GM19025 (cell line): ENCODE data around the gene LYPD8.

ENCODE experiments used
- ATAC-seq: cut with Tn5 transposase; IDR thresholded peaks from one replicate; pipeline ENCODE4 v1.9.1; 2021; ENCODE audit warnings: mild to moderate bottlenecking, low read depth, moderate library complexity; ENCODE audit not compliant: unreplicated experiment

The LYPD8 gene

DNA sequence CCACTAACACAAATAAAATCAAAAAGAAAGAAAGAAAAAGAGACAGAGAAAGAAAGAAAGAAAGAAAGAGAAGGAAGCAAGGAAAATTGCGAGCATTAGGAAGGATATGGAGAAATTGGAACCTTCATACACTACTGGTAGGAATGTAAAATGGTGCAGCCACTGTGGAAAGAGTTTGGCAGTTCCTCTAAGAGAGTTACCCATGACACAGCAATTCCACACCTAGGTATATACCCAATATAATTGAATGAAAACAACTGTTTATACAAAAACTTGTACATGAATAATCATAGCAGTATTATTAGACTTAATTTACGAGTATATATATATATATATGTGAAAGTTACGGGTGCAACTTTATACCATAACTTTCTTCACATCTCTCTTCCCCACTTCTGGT lies 4.1 kb upstream of the LYPD8 start:
- ATAC-seq, result no peak

DNA sequence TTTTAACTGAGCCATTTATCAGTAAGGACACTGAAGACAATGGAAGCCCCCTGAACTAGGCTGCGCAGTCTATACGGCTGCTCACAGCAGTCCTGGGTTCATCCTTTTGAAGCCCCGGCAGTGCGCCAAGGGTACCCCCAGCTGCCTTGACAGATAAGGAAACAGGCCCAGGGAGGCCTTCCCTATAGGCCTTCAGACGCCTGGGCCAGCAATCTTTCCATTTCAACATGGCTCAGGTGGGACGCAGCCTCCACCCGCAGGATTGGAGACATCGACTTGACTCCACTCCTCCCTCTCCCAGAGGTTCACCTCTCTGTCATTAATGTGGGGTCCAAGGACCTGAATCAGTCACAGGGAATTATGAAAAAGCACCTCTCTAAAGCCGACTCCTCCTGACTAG lies 2.8 kb upstream of the LYPD8 start:
- no peak for ATAC-seq

DNA sequence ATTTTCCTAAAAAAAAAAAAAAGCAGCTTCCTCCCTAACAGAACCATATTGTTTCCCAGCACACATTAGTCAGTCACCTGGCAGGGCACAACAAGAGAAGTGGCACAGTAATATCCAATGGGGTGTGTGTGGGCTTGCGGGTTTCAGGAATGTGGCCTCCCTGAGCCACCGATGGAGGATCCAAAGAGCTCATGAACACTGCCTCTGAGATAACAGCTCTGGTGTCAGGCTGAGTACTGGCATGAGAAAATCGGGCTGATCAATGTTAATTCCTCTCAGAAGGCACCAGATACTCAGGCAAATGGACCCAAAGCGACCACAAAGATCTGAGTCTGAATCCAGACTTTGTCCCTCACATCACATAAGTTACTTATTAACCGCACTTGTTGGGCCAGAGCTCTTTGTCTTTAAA lies 2.2 kb upstream of the LYPD8 start:
- ATAC-seq, result no peak

DNA sequence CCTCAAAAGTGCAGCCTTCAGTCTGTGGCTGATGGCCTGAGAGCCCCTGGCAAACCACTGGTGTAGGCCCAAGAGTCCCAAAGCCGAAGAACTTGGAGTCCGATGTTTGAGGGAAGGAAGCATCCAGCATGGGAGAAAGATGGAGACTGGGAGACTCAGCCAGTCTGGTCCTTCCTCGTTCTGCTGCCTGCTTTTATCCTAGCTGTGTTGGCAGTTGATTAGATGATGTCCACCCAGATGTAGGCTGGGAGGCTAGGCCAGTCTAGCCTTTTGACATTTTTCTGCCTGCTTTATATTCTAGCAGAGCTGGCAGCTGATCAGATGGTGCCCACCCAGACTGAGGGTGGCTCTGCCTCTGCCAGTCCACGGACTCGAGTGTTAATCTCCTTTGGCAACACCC lies 1.1 kb upstream of the LYPD8 start:
- no peak for ATAC-seq

DNA sequence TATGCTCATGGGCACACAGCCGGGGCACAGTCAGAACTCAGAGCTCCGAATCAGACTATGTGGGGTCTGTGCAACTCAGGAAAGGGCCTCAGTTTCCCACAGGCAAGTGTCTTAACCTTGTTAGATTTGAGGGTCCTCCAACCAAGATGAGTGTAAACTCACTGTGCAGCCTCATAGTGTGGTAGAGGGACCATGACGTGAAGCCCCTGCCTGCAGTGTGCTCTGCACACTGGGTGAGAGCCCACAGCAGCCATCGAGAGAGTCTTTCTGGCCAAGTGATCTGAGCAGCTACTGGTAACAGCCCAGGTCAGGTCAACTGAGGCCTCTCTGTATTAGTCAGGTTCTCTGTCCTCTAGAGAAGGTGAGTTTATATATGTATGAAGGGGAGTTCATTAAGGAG lies 592 bp upstream of the LYPD8 start:
- ATAC-seq, result no peak

DNA sequence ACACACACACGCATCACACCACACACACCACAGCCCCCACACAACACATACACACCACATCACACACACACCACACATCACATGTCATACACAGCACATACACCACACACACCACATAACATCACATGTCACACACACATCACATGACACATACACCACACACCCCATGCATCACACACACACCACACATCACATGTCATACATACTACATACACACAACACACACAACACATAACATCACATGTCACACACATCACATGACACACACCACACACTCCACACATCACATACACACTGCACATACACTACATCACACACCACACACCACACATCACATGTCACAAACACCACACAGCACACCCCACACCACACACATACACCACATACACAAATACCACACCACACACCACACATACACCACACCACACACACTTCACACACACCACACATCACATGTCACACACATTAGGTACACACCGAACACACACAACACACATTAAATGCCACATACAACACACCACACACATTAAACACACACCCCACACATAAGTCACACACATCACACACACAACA lies 1.8 kb downstream of the LYPD8 start:
- ATAC-seq, result no peak

DNA sequence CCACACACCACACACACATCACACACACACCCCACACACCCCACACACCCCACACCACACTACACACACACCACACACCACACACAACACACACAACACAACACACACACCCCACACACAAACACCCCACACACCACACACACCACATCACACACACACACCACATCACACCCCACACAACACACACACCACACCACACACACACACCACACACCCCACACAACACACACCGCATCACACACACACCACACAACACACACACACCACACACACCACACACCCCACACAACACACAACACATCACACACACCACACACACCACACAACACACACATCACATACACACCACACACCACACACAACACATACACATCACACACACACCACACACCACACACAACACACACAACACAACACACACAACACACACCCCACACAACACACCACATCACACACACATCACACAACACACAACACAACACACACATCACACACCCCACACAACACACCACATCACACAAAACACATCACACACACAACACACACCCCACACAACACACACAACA lies 2.4 kb downstream of the LYPD8 start:
- no peak for ATAC-seq

DNA sequence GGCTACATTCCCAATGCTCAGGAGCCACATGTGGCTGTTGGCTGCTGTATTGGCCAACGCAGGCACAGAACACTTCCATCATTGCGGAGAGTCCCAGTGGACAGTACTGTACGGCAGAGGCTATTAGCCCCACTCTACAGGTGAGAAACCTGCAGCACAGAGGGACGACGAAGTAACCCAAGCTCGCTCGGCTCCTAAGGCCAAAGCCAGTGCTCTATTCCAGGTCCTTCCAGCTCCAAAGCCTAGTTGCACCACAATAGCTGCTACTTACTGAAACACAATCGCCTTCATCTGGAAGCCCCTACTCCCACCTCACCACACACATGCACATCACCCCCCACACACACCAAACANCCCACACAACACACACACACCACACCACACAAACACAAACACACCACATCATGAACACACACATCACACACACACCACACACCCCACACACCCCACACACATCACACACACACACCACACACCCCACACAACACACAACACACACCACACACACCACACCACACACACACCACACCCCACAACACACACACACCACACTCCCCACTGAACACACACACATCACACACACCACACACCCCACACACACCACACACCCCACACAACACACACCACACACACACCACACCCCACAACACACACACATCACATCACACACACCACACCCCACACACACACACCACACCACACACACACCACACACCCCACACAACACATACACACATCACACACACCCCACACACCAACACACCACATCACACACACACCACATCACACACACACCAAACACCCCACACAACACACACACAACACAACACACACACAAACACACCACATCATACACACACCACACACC lies 3.2 kb downstream of the LYPD8 start:
- no peak for ATAC-seq

DNA sequence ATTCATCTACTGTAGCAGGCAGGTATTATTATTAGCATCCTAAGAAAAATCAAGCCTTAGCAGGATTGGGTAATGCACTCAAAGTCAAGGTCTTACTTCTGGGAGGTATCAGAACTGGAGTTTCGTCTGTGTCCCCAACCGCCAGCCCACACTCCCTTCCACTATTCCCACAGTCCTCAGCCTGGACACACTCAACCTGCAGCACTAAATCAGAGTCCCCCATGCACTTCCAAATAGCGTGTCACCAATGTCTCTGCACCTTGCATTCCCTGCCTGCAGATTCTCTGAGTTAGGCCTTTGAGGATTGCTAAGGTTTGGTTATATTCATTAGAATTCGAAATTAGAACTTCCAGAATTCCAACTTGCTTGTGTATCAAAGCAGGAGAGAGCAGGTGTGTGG lies 3.9 kb downstream of the LYPD8 start:
- no peak for ATAC-seq

DNA sequence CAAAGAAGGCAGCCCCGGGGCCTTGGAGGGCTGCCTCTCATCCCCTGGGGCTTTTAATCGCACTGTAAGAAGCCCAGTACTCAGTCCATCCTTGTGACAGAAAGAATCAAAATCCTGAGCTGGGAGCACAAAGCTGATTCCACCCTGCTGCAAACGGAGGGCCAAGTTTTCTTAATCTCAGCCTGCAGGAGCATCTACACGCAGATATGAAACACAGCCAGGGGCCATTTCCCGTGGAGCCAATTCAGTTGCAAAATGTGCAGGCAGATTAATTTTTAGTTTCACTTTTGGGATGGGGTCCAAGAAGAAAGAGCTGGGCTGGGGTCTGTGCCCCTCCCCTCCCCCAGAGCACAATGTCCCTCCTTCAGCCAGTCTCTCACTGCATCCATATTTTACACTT lies 4.4 kb downstream of the LYPD8 start:
- no peak for ATAC-seq

DNA sequence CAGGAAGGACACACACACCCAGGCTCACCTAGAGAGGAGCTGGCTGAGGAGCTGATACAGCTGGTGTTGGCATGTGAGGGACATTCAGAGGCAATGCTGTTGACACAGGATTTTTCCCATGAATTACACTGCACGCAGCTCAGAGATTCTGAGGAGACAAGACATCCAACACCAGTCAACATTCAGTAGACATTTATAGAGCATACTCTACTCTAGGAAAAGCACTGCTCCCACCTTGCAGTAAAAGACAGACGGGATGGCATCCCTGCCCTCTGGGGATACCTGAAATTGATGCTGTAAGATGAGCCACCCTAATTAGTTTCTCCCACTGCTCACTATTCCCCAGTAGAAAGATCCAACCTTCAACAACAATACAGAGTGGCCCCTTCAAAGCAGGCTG lies 5.1 kb downstream of the LYPD8 start:
- no peak for ATAC-seq

DNA sequence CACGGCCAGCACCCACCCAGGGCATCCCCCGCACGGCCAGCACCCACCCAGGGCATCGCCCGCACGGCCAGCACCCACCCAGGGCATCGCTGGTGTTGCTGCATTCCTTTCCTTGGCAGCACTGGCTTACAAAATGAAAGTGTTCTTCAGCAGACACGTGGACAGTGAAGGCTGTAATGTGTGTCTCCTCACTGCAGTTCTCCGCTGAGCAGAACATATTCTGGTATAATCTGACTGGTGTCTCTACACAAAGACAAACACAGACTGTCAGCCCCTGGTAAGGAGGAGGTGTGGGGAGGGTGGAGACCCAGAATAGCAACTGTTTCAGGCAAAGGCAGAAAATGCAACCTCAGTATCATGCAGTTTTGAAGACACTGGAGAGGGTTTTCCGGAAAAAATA lies 7.3 kb downstream of the LYPD8 start:
- ATAC-seq, result no peak

DNA sequence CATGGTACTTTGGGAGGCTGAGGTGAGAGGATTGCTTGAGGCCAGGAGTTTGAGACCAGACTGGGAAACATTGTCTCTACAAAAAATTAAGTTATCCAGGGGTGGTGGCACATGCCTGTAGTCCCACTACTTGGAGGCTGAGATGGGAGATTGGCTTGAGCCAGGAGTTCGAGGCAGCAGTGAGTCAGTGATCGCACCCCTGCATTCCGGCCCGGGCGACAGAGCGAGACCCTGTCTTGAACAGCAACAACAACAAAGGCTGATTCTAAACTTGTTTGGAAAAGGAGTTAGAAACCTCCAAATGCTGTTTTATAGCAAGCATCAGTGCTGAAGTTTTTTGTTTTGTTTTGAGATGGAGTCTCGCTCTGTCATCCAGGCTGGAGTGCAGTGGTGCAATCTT lies 14.7 kb downstream of the LYPD8 start:
- no peak for ATAC-seq

DNA sequence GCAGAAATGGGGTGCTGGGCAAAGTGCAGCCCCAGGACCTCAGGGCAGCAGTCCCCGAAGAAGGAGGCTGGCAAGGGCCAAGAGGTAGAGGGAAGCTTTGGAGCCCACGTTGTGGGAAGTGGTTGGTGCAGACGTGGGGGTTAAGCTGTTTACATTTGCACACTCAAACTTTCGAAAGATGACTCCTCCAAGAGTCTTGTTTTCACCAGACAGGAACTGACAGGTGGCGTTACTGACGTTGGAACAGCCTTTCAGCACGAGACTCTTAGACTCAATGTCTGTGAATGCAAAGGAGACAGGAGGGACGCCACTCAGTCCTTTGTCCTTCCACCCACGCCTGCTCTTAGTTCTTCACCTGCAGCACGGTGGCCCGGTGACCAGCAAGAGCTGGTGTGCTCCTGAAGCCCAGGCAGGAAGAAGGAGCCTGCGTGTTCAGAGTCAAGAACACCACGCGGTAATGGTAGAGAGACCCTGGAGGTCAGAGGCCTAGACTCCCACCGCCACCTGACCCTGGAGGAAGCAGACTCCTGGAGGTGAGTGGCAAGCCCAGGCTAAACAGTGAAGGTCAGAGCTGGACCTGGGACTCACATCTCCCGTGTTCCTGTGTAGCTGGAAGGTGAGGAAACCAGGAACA lies 15.9 kb downstream of the LYPD8 start:
- no peak for ATAC-seq

DNA sequence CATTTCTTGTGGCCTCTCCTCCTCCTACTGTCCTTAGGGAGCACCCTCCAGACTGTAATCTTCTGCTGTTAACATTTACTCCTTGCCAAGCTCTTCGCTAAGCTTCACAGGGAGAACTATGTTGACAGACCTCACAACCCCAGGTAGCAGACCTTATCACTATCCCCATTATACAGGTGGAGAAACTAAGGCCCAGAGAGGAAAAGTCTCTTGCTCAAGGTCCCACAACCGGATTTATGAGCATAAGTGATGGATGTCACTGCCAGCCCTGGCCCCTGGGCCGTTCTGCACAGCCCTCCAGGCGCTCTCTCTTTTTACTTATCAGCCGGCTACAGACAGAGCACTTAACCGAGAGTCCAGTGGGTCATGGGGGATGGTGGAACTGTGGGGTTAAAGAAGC lies 18.1 kb downstream of the LYPD8 start:
- ATAC-seq, result no peak

DNA sequence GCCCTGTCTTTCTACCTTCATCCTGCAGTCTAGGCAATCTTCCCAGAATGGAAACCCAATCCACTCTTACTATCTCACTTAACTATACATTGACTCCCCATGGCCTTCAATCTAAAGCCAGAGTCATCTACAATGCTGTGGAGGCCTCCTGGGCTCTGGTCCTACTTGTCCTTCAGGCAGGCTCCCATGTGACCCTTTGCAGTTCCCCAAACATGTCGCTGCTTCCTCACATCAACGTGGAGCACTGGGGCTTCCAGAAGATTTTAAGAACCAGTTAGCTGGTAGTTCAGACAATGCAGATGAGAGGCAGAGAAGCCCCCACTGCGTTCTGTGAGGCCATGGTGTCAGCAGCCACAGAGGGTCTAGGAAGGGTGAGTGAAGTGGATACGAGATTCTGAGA lies 18.6 kb downstream of the LYPD8 start:
- no peak for ATAC-seq

DNA sequence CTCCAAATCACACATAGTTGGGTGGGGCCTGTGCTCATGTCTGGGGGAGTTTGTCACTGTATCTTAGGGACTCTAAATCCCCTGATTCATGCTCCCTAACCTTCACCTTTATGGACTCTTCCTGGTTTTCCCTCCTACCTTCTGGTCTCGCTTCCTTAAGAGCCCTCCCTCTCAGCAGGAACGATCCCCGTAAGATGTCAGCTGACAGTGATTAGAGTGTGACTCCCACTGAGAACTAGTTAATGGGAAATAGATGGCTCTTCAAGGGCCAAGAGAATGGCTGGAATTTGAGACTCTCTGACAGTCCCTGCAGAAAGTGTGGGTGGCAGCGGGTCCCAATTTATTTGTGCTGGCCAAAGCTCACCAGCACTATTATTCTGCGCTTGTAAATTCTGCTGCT lies 22.0 kb downstream of the LYPD8 start:
- no peak for ATAC-seq

DNA sequence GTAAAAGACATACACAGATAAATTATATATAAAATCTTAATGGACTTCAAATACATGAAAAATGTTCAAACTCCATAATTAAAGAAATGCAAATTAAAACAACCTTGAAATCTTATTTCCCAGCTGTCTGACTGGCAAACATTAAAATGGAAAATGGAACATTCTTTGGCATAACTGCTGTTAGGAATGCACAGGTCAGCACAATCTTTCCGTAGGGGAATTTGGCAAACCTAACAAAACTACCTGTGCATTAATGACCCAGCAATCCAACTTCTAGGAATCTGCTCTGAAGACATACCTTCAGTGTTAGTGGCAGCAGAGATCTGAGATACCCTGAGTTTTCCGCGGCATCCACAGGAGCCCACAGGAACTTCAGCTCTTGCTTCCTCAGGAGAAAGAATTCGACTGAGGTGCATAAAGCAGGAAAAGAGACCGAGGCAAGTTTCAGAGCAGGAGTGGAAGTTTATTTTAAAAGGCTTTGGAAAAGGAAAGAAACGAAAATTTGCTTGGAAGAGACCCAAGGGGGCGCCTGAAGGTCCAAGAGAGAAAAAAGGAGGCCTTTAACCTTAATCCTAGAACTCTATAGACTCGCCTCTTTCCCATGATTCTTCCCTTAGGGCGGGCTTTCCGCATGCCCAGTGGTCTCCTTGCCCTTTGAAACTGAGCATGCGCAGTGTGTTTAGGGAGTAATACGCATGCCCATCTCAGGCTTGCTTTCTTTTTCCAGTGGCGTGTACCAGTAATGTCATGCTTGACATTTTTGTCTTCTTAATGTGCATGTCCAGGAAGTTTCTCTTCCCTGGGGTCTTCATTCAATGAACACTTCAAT lies 24.8 kb downstream of the LYPD8 start:
- ATAC-seq, result no peak

DNA sequence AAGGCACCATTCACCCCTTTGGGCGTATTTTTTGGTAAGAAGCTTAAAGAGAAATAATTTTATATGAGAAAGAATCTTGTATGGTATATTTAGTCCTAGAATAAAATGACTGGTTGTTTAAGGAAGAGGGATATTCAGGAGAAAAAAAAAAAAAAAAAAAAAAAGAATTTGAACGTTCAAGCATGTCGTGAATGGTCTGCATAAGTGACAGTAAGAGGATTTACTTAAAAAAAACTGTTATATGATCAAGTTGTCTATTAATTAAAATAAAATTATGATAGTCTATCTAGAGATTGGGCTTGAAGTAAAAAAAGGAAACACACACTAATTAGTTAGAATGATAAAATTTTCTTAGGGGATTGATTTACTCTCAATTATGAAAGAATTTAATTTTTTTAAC lies 41.3 kb downstream of the LYPD8 start:
- no peak for ATAC-seq

DNA sequence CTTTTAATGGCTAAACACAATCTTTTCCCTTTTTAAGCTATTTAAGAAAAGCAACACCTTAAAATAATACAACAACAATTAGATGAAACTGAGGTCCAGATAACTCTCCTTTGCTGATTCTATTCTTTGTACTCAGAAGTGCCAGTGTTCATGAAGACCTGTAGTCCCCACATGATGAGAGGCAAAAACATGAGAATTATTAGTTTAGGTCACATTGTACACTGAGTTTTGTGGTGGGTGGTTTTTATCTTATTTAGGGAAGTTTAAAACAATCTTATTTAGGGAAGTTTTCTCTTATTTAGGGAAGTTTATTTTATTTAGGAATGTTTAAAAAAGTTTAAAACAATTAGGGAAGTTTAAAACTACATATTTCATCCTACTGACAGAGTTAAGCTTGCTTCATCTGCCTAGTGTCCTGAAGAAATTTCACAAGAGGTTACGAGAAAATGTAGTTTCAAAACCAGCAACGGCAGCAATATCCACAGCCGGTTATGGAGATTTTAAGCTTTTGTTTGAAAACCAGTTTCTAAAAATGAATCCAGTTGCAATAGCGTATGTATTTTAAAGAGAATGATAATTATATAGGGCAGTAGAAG lies 45.2 kb downstream of the LYPD8 start:
- no peak for ATAC-seq
